Mammary epithelial cell (primary cell): ENCODE measurements around the gene MTHFR.

Source experiments
- EZH2 ChIP-seq: IDR thresholded peaks from 2 replicates; pipeline ENCODE4 v1.6.1; 2012; ENCODE audit warnings: low read length, inconsistent platforms, borderline replicate concordance
- TF ChIP-seq, protein P1 (sequence below), 2 donors: IDR thresholded peaks in 1 of 2; conservative IDR thresholded peaks in 1 of 2; 2 replicates each; pipeline ENCODE4 v1.5.1; 2011 to 2012; ENCODE audit warnings: inconsistent platforms in 2 of 2, low read length in 2 of 2, mild to moderate bottlenecking in 2 of 2, control low read depth in 1 of 2, low read depth in 1 of 2; ENCODE audit not compliant: insufficient read depth in 1 of 2; ENCODE audit errors: extremely low read depth in 1 of 2

DNA sequence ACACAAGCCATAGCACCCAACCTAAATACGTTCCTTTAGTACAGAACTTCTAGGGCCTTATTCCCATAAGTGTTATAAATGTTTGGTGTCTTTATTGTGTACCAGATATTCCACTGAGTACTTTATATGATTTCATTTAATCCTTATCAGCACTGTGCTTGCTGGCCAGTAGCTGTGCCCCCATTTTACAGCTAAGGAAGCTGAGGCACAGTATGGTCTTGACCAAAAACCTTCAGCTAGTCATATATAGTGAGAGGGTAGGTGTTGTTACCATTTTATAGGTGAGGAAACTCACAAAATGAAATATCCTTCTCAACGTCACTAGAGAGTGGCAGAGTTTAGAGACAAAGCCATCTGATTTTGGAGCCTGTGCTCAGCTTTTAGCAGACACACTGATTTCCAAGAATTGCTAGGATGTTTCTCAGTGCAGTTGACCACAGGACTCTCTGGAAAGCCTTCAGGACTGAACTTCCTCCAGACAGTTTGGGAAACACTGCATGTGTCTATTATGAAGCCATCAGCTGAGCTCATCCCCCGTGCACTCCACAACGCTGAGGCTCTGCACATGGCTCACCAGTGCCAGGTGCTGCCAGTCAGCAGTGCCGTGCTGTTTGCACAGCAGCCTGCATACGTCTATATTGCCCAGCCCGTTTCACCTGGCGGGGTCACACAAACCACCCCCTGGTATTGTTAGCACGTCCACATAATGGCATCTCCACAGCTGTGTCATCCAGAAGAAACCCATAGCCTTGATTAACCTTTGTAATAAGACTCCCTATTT, 26.4 kb upstream of the MTHFR start:
- TF ChIP-seq, protein P1, sequence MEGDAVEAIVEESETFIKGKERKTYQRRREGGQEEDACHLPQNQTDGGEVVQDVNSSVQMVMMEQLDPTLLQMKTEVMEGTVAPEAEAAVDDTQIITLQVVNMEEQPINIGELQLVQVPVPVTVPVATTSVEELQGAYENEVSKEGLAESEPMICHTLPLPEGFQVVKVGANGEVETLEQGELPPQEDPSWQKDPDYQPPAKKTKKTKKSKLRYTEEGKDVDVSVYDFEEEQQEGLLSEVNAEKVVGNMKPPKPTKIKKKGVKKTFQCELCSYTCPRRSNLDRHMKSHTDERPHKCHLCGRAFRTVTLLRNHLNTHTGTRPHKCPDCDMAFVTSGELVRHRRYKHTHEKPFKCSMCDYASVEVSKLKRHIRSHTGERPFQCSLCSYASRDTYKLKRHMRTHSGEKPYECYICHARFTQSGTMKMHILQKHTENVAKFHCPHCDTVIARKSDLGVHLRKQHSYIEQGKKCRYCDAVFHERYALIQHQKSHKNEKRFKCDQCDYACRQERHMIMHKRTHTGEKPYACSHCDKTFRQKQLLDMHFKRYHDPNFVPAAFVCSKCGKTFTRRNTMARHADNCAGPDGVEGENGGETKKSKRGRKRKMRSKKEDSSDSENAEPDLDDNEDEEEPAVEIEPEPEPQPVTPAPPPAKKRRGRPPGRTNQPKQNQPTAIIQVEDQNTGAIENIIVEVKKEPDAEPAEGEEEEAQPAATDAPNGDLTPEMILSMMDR (conservative IDR thresholded peaks at IDR 0.05 in 1 of 2, IDR thresholded peaks at IDR 0.05 in 1 of 2; ENCODE audit: extremely low read depth in 1 of 2, insufficient read depth in 1 of 2, low read depth in 1 of 2, low read length in 2 of 2), result no peak
- TF ChIP-seq EZH2, result no peak
